ENCODE data around the gene TRNT1. TPM values are rescaled to one million over a fixed set of nuclear protein-coding genes. Genes with fewer than 3 reads are reported as not detected.

TRNT1 gene
- total RNA-seq, 2 experiments from 2014 or later, result 25.8 to 30.7 TPM

DNA sequence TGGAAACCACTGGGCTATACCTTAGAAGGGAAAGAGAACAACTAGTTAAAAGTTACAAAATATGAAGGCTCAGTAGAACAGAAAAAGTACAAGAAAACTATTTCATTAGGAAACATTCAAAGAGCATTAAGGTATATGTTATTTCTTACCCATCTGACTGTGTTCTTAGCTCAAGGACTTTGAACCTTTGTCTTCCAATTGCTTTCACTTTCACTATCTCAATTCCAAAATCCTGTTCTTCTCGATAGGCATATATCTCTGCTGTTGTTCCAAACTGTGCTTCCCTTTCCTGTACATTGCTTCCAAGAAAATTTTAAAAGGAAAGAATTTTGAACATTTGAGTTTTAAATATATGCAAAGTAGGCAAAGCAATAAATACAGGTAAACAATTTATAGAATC lies 45.9 kb downstream of the TRNT1 start:
- H3K4me1 Mint-ChIP-seq (ENCODE audit: low read depth), result peaks cover 82% of the 10 kb centered on the region
- H3K4me3 ChIP-seq (ENCODE audit: low read length), result peak overlapping the region; percentile 42
- peak; percentile 30 for ATAC-seq (ENCODE audit: poor library complexity)

DNA sequence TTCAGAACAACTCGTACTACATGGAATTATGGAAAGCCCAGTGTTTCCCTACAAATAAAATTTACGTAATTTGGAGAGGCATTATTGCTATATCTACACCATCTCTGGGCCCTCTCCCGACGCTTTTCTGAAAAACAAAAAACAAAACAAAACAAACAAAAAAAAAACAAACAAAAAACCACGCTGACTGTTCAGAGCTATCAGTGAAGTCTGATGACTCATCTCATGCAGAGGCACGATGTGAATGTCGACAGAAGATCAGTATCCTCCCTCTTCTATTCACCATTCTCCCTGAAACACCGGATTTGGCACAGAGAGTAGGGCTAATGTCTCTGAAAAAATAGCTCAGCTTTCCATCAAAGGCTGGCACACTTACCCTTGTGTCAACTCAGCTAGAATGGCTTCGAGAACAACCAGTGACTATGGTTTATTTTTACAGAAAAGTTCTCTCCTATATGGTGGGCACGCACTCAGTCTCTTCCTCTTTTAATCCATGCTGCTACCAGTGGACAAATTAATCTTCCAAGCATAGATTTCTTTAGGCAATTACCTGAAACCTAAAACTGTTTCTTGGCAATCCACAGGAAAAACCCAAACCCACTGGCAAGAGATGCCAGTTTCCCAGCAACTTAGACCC lies 51.2 kb downstream of the TRNT1 start:
- H3K27ac ChIP-seq (ENCODE audit: low read depth in 1 of 2, low read length in 2 of 2), result peak overlapping the region; percentile 69 to 94
- H3K4me3 ChIP-seq (ENCODE audit: low read length), result peak overlapping the region; percentile 97
- no peaks in the 10 kb centered on the region for H3K9me3 ChIP-seq (ENCODE audit: control insufficient read depth in 1 of 2, insufficient read depth in 1 of 2, low read length in 2 of 2)
- H3K36me3 ChIP-seq (ENCODE audit: insufficient read depth, low read length), result peaks cover 18% of the 10 kb centered on the region
- Mint-ChIP-seq H3K9me3 (no peaks in the 10 kb centered on the region), H3K27me3 (no peaks in the 10 kb centered on the region), H3K4me3 (peak overlapping the region; percentile 92), H3K4me1 (ENCODE audit: low read depth) (peaks cover 58% of the 10 kb centered on the region), H3K36me3 (ENCODE audit: low read depth) (peaks cover 59% of the 10 kb centered on the region), H3K27ac (peak overlapping the region; percentile 92)
- TF ChIP-seq, protein P1, sequence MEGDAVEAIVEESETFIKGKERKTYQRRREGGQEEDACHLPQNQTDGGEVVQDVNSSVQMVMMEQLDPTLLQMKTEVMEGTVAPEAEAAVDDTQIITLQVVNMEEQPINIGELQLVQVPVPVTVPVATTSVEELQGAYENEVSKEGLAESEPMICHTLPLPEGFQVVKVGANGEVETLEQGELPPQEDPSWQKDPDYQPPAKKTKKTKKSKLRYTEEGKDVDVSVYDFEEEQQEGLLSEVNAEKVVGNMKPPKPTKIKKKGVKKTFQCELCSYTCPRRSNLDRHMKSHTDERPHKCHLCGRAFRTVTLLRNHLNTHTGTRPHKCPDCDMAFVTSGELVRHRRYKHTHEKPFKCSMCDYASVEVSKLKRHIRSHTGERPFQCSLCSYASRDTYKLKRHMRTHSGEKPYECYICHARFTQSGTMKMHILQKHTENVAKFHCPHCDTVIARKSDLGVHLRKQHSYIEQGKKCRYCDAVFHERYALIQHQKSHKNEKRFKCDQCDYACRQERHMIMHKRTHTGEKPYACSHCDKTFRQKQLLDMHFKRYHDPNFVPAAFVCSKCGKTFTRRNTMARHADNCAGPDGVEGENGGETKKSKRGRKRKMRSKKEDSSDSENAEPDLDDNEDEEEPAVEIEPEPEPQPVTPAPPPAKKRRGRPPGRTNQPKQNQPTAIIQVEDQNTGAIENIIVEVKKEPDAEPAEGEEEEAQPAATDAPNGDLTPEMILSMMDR (IDR thresholded peaks at IDR 0.05), result no peak
- peaks cover 42% of the 10 kb centered on the region for H3K4me1 ChIP-seq (ENCODE audit: insufficient read depth, low read length)
- ATAC-seq (ENCODE audit: poor library complexity) (peak; percentile 20), DNase-seq (peak in 3 of 14 experiments; percentile 18 to 46 (median 43))
- ChIA-PET CTCF (interaction anchor here (0.7 to 1.6 kb wide), 2 partner anchors 22 to 67 kb away, joined by 3 read pairs; no protein-coding TSS in a partner anchor), POLR2A (interaction anchor here (1.0 to 1.7 kb wide), 2 partner anchors 13 to 23 kb away, joined by 3 to 9 read pairs; no protein-coding TSS in a partner anchor)
- intact Hi-C loops (cut with DNase I, micrococcal nuclease), result loop anchor here (2.0 to 10.0 kb wide), 6 partner anchors 51 to 1317 kb away; partner anchors contain the start of genes ITPR1 (in 1 of the 2), SETMAR (in 1 of the 2) and TRNT1 (in 1 of the 2)
- H3K27me3 ChIP-seq (ENCODE audit: control insufficient read depth in 1 of 2, insufficient read depth in 2 of 2, low read length in 2 of 2), result no peaks in the 10 kb centered on the region

More for the DNA sequence above, 45.9 kb downstream of the TRNT1 start:
- CTCF ChIA-PET, result interaction anchor here (0.8 kb wide), 1 partner anchor 13 kb away, joined by 3 read pairs; no protein-coding TSS in a partner anchor
- Mint-ChIP-seq H3K4me3 (peak overlapping the region; percentile 47), H3K36me3 (ENCODE audit: low read depth) (peaks cover 92% of the 10 kb centered on the region), H3K27ac (peak overlapping the region; percentile 92), H3K9me3 (no peaks in the 10 kb centered on the region), H3K27me3 (no peaks in the 10 kb centered on the region)
- intact Hi-C loops (cut with DNase I, micrococcal nuclease), result loop anchor here (2.0 to 10.0 kb wide), 5 partner anchors 46 to 1322 kb away; partner anchors contain the start of genes ITPR1 (in 1 of the 2) and TRNT1 (in 1 of the 2)
- Histone ChIP-seq H3K36me3 (ENCODE audit: insufficient read depth, low read length) (peaks cover 61% of the 10 kb centered on the region), H3K27ac (ENCODE audit: low read depth in 1 of 2, low read length in 2 of 2) (peak overlapping the region; percentile 69 to 83), H3K9me3 (ENCODE audit: control insufficient read depth in 1 of 2, insufficient read depth in 1 of 2, low read length in 2 of 2) (no peaks in the 10 kb centered on the region), H3K27me3 (ENCODE audit: control insufficient read depth in 1 of 2, insufficient read depth in 2 of 2, low read length in 2 of 2) (no peaks in the 10 kb centered on the region), H3K4me1 (ENCODE audit: insufficient read depth, low read length) (peaks cover 58% of the 10 kb centered on the region)
- peak in 3 of 14 experiments; percentile 40 to 68 (median 45) for DNase-seq
- TF ChIP-seq, protein P1 (IDR thresholded peaks at IDR 0.05), result no peak
- POLR2A ChIA-PET, result interaction anchor here (0.7 to 2.6 kb wide), 16 partner anchors 9 to 1133 kb away, joined by 3 to 24 read pairs (median 4); no protein-coding TSS in a partner anchor

DNA sequence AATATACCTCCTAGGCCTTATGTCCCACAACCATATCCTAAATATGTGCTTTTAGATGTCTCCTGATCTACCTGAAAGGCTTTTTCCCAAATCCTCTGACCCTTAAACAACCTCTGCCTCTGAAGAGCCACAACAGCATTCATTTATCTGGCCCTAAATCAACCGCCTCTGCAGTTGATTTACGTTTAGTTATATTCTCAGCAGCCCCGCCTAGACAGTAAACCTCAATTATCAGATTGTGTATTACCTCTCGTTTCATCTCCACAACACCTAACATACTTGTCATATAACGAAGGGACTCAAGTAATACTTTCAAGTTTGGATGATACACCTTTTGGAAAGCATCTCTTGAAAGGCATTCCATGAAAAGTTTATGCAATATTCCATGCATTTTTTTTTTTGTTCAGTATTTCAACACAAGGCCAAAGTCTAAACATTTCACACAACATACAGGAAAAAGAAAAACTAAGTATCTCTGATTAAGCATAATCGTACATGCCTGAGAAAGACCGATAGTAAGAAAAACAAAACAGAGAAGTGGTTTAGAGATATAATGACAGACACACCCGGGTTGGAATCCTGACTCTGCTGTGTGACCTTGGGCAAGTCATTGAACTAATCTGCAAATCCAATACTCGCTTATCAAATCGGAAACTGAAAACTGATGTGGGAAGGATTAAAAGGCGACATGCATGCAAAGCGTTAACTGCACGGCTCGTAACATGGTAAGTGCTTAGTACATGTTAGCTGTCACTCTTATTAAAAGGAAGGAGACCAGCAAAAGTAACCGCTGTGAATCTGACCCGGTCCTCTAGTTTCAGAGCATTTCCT lies 52.0 kb downstream of the TRNT1 start:
- H3K27ac ChIP-seq (ENCODE audit: low read depth in 1 of 2, low read length in 2 of 2), result peak overlapping the region; percentile 69 to 94
- H3K9me3 ChIP-seq (ENCODE audit: control insufficient read depth in 1 of 2, insufficient read depth in 1 of 2, low read length in 2 of 2), result no peaks in the 10 kb centered on the region
- POLR2A ChIA-PET, result interaction anchor here (0.6 to 2.2 kb wide), 10 partner anchors 11 to 1125 kb away, joined by 3 to 11 read pairs (median 3); no protein-coding TSS in a partner anchor
- H3K36me3 Mint-ChIP-seq (ENCODE audit: low read depth), result peaks cover 52% of the 10 kb centered on the region
- H3K27me3 ChIP-seq (ENCODE audit: control insufficient read depth in 1 of 2, insufficient read depth in 2 of 2, low read length in 2 of 2), result no peaks in the 10 kb centered on the region
- H3K4me1 Mint-ChIP-seq (ENCODE audit: low read depth), result peaks cover 51% of the 10 kb centered on the region
- peaks cover 39% of the 10 kb centered on the region for H3K4me1 ChIP-seq (ENCODE audit: insufficient read depth, low read length)
- DNase-seq (peak in 1 of 14 experiments; percentile 19), ATAC-seq (ENCODE audit: poor library complexity) (peak; percentile 6)
- CTCF ChIA-PET, result interaction anchor here (0.7 to 1.6 kb wide), 5 partner anchors 10 to 68 kb away, joined by 3 to 5 read pairs (median 3); no protein-coding TSS in a partner anchor
- H3K4me3 Mint-ChIP-seq, result peak overlapping the region; percentile 92
- intact Hi-C loops (cut with DNase I, micrococcal nuclease), result loop anchor here (1.0 to 10.0 kb wide), 8 partner anchors 7 to 1316 kb away; partner anchors contain the start of genes ITPR1 (in 1 of the 2), SETMAR (in 1 of the 2) and TRNT1 (in 1 of the 2)
- H3K27me3 Mint-ChIP-seq, result no peaks in the 10 kb centered on the region
- peak overlapping the region; percentile 97 for H3K4me3 ChIP-seq (ENCODE audit: low read length)
- peaks cover 17% of the 10 kb centered on the region for H3K36me3 ChIP-seq (ENCODE audit: insufficient read depth, low read length)
- H3K27ac Mint-ChIP-seq, result peak overlapping the region; percentile 92
- H3K9me3 Mint-ChIP-seq, result no peaks in the 10 kb centered on the region
- TF ChIP-seq, protein P1 (IDR thresholded peaks at IDR 0.05), result no peak

Measured in CD4-positive, alpha-beta T cell (primary cell).